Liver (tissue), 3 donors: Measurements from ENCODE around the gene PPP2R2C.

ENCODE experiments used
- ATF3 ChIP-seq: IDR thresholded peaks from 2 replicates; pipeline ENCODE4 v1.6.1; 2016; ENCODE audit warnings: antibody characterized with exemption
- FOXA1 ChIP-seq: IDR thresholded peaks from 2 replicates; pipeline ENCODE4 v1.6.1; 2016; ENCODE audit warnings: antibody characterized with exemption
- MAX ChIP-seq: IDR thresholded peaks from 2 replicates; pipeline ENCODE4 v1.6.1; 2016; ENCODE audit warnings: antibody characterized with exemption
- RAD21 ChIP-seq, 2 donors: IDR thresholded peaks; 2 replicates each; pipeline ENCODE4 v1.6.1; 2016; ENCODE audit warnings: antibody characterized with exemption in 2 of 2, mild to moderate bottlenecking in 2 of 2
- SP1 ChIP-seq: IDR thresholded peaks from 2 replicates; pipeline ENCODE4 v1.6.1; 2018; ENCODE audit warnings: antibody characterized with exemption, mild to moderate bottlenecking
- TAF1 ChIP-seq: conservative IDR thresholded peaks from 2 replicates; pipeline ENCODE4 v1.6.1; 2016; ENCODE audit warnings: antibody characterized with exemption, mild to moderate bottlenecking
- YY1 ChIP-seq: IDR thresholded peaks from 2 replicates; pipeline ENCODE4 v1.6.1; 2016; ENCODE audit warnings: antibody characterized with exemption, mild to moderate bottlenecking
- TF ChIP-seq, protein P1 (sequence below): fragments of 150-350 bp; IDR thresholded peaks from 2 replicates; pipeline ENCODE4 v1.5.1; 2017; ENCODE audit warnings: improper control_type of control experiment, low read depth, low read length; ENCODE audit not compliant: missing input control
- donor health status: healthy.
- donor health status: healthy.

DNA sequence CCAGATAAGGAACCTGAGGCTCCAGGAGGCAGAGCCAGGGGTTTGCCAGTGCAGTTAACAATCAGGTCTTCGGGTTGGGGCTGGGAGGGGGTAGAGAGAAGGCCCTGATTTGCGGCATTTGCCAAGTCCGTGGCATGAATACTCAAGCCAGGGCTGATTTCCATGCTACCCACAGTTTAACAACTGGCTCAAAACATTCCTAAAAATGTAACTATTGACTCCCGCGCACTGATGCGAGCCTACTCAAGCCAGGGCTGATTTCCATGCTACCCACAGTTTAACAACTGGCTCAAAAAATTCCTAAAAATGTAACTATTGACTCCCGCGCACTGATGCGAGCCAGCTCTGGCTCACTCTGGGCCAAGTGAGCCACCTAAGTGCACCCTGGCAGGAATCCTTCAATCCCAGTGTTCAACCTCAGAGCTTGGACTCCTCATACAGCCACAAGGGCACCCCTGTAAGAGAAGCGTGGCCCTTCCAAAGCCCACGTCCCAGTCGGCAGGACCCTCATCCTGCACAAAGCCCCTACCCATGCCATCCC, 75.6 kb downstream of the PPP2R2C start:
- no peak for TF ChIP-seq MAX
- no peak for TF ChIP-seq ATF3
- TF ChIP-seq, protein P1, sequence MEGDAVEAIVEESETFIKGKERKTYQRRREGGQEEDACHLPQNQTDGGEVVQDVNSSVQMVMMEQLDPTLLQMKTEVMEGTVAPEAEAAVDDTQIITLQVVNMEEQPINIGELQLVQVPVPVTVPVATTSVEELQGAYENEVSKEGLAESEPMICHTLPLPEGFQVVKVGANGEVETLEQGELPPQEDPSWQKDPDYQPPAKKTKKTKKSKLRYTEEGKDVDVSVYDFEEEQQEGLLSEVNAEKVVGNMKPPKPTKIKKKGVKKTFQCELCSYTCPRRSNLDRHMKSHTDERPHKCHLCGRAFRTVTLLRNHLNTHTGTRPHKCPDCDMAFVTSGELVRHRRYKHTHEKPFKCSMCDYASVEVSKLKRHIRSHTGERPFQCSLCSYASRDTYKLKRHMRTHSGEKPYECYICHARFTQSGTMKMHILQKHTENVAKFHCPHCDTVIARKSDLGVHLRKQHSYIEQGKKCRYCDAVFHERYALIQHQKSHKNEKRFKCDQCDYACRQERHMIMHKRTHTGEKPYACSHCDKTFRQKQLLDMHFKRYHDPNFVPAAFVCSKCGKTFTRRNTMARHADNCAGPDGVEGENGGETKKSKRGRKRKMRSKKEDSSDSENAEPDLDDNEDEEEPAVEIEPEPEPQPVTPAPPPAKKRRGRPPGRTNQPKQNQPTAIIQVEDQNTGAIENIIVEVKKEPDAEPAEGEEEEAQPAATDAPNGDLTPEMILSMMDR, result no peak
- TF ChIP-seq RAD21 (IDR thresholded peaks at IDR 0.05), result no peak
- no peak for TF ChIP-seq FOXA1
- TF ChIP-seq TAF1, result no peak
- no peak for TF ChIP-seq YY1
- TF ChIP-seq SP1, result no peak
